SU-DHL-6 (cell line): ENCODE results near the gene CLEC1B.

ENCODE experiments used
- CTCF ChIP-seq: fragments of 200-600 bp; sonication (generic); IDR thresholded peaks from one replicate; pipeline ENCODE4 v1.5.1; 2017; ENCODE audit warnings: antibody characterized with exemption, mild to moderate bottlenecking, low read length, moderate library complexity; ENCODE audit not compliant: insufficient read depth, poor library complexity, severe bottlenecking
- EZH2phosphoT487 ChIP-seq: fragments of 200-600 bp; sonication (generic), shearing (Covaris generic); conservative IDR thresholded peaks from 2 replicates; pipeline ENCODE4 v1.6.1; 2018; ENCODE audit warnings: mild to moderate bottlenecking, antibody characterized with exemption, low read length, moderate library complexity, mixed read lengths

GRCh38 chr12:9944391-9944790 lies 54.5 kb downstream of the CLEC1B start:
- TF ChIP-seq CTCF (no peak), EZH2phosphoT487 (no peak)
